GM12878 (cell line): ENCODE data around the gene NAT8. TPM values are rescaled to one million over a fixed set of nuclear protein-coding genes. Genes with fewer than 3 reads are reported as not detected.
"Not testable (repeated sequence)": the region's sequence is repeated elsewhere in the genome, so short reads cannot be mapped to it uniquely, and the experiment has no call there.

Source experiments
- ATAC-seq: fragments of 200-7000 bp; cut with Tn5 transposase; 3 replicates; pipeline ENCODE4 v1.9.1; 2020; ENCODE audit warnings: mild to moderate bottlenecking, moderate library complexity
- BruUV-seq: library from RNA; stranded (reverse); fragments of 400-500 nt; replicated peaks from 2 replicates; lab custom pipeline; 2021; lab: Mats Ljungman, UMichigan
- CTCF ChIA-PET: fragments of 300-600 bp; sonication (Branson Sonifier 250); formaldehyde crosslinking; extraction: SDS; loops from one replicate; lab custom pipeline; 2021; ENCODE audit warnings: inconsistent platforms; lab: Yijun Ruan, JAX
- POLR2A ChIA-PET: fragments of 350-600 bp; formaldehyde crosslinking; extraction: SDS; loops from one replicate; lab custom pipeline; 2021; ENCODE audit warnings: inconsistent platforms; lab: Charles Lee
- RAD21 ChIA-PET: fragments of 300-600 bp; sonication (Branson Sonifier 250); formaldehyde crosslinking; loops from one replicate; lab custom pipeline; 2023; ENCODE audit warnings: antibody characterized with exemption; ENCODE audit not compliant: unreplicated experiment; lab: Charles Lee
- SMC1A ChIA-PET: fragments of 300-600 bp; sonication (Branson Sonifier 250); formaldehyde crosslinking; loops from one replicate; lab custom pipeline; 2023; ENCODE audit not compliant: unreplicated experiment, uncharacterized antibody; lab: Charles Lee
- DNase-seq: peaks from one replicate; pipeline ENCODE4 v3.0.0-alpha.2; 2011; ENCODE audit warnings: low read depth, low spot score
- FAIRE-seq: peaks from 3 replicates; lab custom pipeline; 2011; peaks lifted over from hg19 to GRCh38; lab: Jason Lieb, UNC
- H2AFZ ChIP-seq: 2 replicates; pipeline ENCODE4 v1.6.0; 2011; ENCODE audit warnings: low read depth, low read length, control low read depth; ENCODE audit not compliant: control insufficient read depth
- H3K27ac ChIP-seq: 2 replicates; pipeline ENCODE4 v1.5.1; 2011; ENCODE audit warnings: control low read depth; ENCODE audit not compliant: control insufficient read depth, insufficient read depth
- H3K27me3 ChIP-seq, 2 experiments: replicated peaks in 1 of 2; 2 replicates each; pipeline versions ENCODE4 v1.6.0 to v1.6.1; 2011; ENCODE audit warnings: low read length in 1 of 2; ENCODE audit not compliant: control insufficient read depth in 2 of 2, insufficient read depth in 2 of 2
- H3K36me3 ChIP-seq, 2 experiments: 2 replicates each; pipeline ENCODE4 v1.5.1; 2011; ENCODE audit warnings: low read length in 1 of 2; ENCODE audit not compliant: control insufficient read depth in 2 of 2, insufficient read depth in 2 of 2
- H3K4me1 ChIP-seq: 2 replicates; pipeline ENCODE4 v1.6.1; 2011; ENCODE audit warnings: mild to moderate bottlenecking, low read length, moderate library complexity, mixed read lengths; ENCODE audit not compliant: control insufficient read depth, insufficient read depth
- H3K4me2 ChIP-seq: 2 replicates; pipeline ENCODE4 v1.6.0; 2011; ENCODE audit warnings: control low read depth; ENCODE audit not compliant: control insufficient read depth, insufficient read depth
- H3K4me3 ChIP-seq: fragments of 200-600 bp; sonication (generic); 2 replicates; pipeline ENCODE4 v1.5.1; 2016
- H3K79me2 ChIP-seq: 2 replicates; pipeline ENCODE4 v1.6.0; 2011; ENCODE audit warnings: low read length; ENCODE audit not compliant: control insufficient read depth, insufficient read depth
- H3K9ac ChIP-seq: 2 replicates; pipeline ENCODE4 v1.8.0; 2011; ENCODE audit warnings: low read length, control low read depth, mixed read lengths; ENCODE audit not compliant: control insufficient read depth, insufficient read depth
- H3K9me3 ChIP-seq: replicated peaks from 3 replicates; pipeline ENCODE4 v1.5.1; 2011; ENCODE audit warnings: mild to moderate bottlenecking, low read length; ENCODE audit not compliant: control insufficient read depth, insufficient read depth
- H4K20me1 ChIP-seq: 2 replicates; pipeline ENCODE4 v1.6.0; 2011; ENCODE audit not compliant: control insufficient read depth, insufficient read depth
- SPI1 ChIP-seq: IDR thresholded peaks from 2 replicates; pipeline ENCODE4 v1.6.1; 2011; ENCODE audit warnings: low read depth, mild to moderate bottlenecking, low read length, moderate library complexity, borderline replicate concordance; ENCODE audit not compliant: insufficient read depth
- WGBS: methylation state at CpG from one replicate; pipeline ENCODE4 v1.1.6; 2016; ENCODE audit warnings: low lambda C conversion rate; ENCODE audit not compliant: insufficient replicate concordance, insufficient coverage; ENCODE audit errors: missing lambda C conversion rate; 5-methylcytosine and 5-hydroxymethylcytosine counted together
- in situ Hi-C: fragments of 300-500 bp; cut with MboI; formaldehyde crosslinking; loops from 9 replicates; pipeline ENCODE4 v1.14.3; 2018; ENCODE audit warnings: mixed read lengths
- intact Hi-C: fragments of 100-400 bp; cut with micrococcal nuclease; formaldehyde crosslinking; loops from one replicate; pipeline ENCODE4 v1.14.2; 2022; ENCODE audit not compliant: unreplicated experiment
- polyA plus RNA-seq, 11 experiments: library from polyadenylated mRNA; depleted of rRNA in 4 of 11; unstranded in 6 of 11; stranded (reverse) in 5 of 11; fragments of >200 nt; fragmentation: Nextera tagmentation in 4 of 11; fragmentation: Illumina TruSeq in 1 of 11; extraction: Ambion mirVana in 4 of 11; extraction: Trizol in 1 of 11; gene quantifications; 1 replicate in 1 of 11; 2 replicates in 10 of 11; pipeline versions ENCODE4 v1.2.1 to v1.2.3, GENCODE V29; 2011 to 2016; ENCODE audit warnings: inconsistent platforms in 2 of 11, missing spikeins in 2 of 11, low read depth in 1 of 11
- total RNA-seq, 4 experiments: library from RNA; depleted of rRNA in 3 of 4; stranded (reverse); fragments of >200 nt in 3 of 4; fragmentation: Illumina TruSeq in 1 of 4; extraction: Trizol in 1 of 4; gene quantifications; 2 replicates each; pipeline versions ENCODE4 v1.2.1 to v1.2.3, GENCODE V29; 2013 to 2021

The NAT8 gene
- total and polyA plus RNA-seq, 10 of the 15 experiments (the other 5 are each of a cell fraction or from before 2014, with no cell fraction given) = not detected

- RAD21 ChIA-PET, H3K36me3 ChIP-seq, H3K4me3 ChIP-seq, POLR2A ChIA-PET, intact Hi-C loops: not testable (repeated sequence)
- 21% methylated on average over 5 of the region's 5 CpGs for WGBS
- peak; percentile 29; the same call in 1 of the 2 replicates for TF ChIP-seq SPI1
- TF ChIP-seq, all 136 proteins: peak for 1; not testable (repeated sequence) for 135
- H3K27ac ChIP-seq, H3K79me2 ChIP-seq, ATAC-seq, H3K4me1 ChIP-seq, H3K9ac ChIP-seq, H3K4me2 ChIP-seq, DNase-seq, H4K20me1 ChIP-seq, SMC1A ChIA-PET, CTCF ChIA-PET, BruUV-seq, H3K27me3 ChIP-seq, H3K9me3 ChIP-seq, FAIRE-seq, in situ Hi-C loops, H2AFZ ChIP-seq: not testable (repeated sequence)
These were observed 16.0 kb downstream of the NAT8 start for GRCh38 chr2:73626237-73626636.

- H3K9me3 ChIP-seq, H3K36me3 ChIP-seq, H3K4me3 ChIP-seq, ATAC-seq, SMC1A ChIA-PET, H3K27me3 ChIP-seq, H3K27ac ChIP-seq, H3K9ac ChIP-seq, DNase-seq, intact Hi-C loops, POLR2A ChIA-PET, H4K20me1 ChIP-seq, RAD21 ChIA-PET, H2AFZ ChIP-seq, H3K4me2 ChIP-seq, H3K79me2 ChIP-seq, FAIRE-seq, BruUV-seq, CTCF ChIA-PET, H3K4me1 ChIP-seq, in situ Hi-C loops: not testable (repeated sequence)
- WGBS = 60% methylated on average over 6 of the region's 9 CpGs
These were observed 17.6 kb downstream of the NAT8 start for GRCh38 chr2:73624625-73625024.
